Hepatocyte (in vitro differentiated cells): ENCODE results near the gene GNAZ. TPM values are rescaled to one million over a fixed set of nuclear protein-coding genes. Genes with fewer than 3 reads are reported as not detected.

ENCODE experiments used
- DNase-seq: peaks from one replicate; pipeline ENCODE4 v3.0.0-alpha.2; 2016; ENCODE audit warnings: low spot score
- H2AFZ ChIP-seq: fragments of 200-600 bp; sonication (generic); 2 replicates; pipeline ENCODE4 v1.6.0; 2016; ENCODE audit warnings: antibody characterized with exemption, mild to moderate bottlenecking
- H3K27ac ChIP-seq: fragments of 200-600 bp; sonication (generic); 2 replicates; pipeline ENCODE4 v1.5.1; 2016; ENCODE audit warnings: mild to moderate bottlenecking
- H3K27me3 ChIP-seq: fragments of 200-600 bp; sonication (generic); 2 replicates; pipeline ENCODE4 v1.6.1; 2016
- H3K36me3 ChIP-seq: fragments of 200-600 bp; sonication (generic); replicated peaks from 2 replicates; pipeline ENCODE4 v1.5.1; 2016; ENCODE audit warnings: low read depth; ENCODE audit not compliant: insufficient read depth
- H3K4me1 ChIP-seq: fragments of 200-600 bp; sonication (generic); 2 replicates; pipeline ENCODE4 v1.5.1; 2016; ENCODE audit warnings: mild to moderate bottlenecking, moderate library complexity; ENCODE audit not compliant: insufficient read depth
- H3K4me2 ChIP-seq: fragments of 200-600 bp; sonication (generic); 2 replicates; pipeline ENCODE4 v1.6.0; 2016
- H3K4me3 ChIP-seq: fragments of 200-600 bp; sonication (generic); 2 replicates; pipeline ENCODE4 v1.5.1; 2016; ENCODE audit warnings: mild to moderate bottlenecking
- H3K79me2 ChIP-seq: fragments of 200-600 bp; sonication (generic); 2 replicates; pipeline ENCODE4 v1.6.0; 2017; ENCODE audit warnings: mild to moderate bottlenecking
- H3K9me2 ChIP-seq: fragments of 200-600 bp; sonication (generic); replicated peaks from 2 replicates; pipeline ENCODE4 v1.6.0; 2017; ENCODE audit warnings: mild to moderate bottlenecking; ENCODE audit not compliant: insufficient read depth
- H3K9me3 ChIP-seq: fragments of 200-600 bp; sonication (generic); 2 replicates; pipeline ENCODE4 v1.5.1; 2016; ENCODE audit warnings: low read depth, mild to moderate bottlenecking
- H4K20me1 ChIP-seq: fragments of 200-600 bp; sonication (generic); 2 replicates; pipeline ENCODE4 v1.6.0; 2016; ENCODE audit warnings: mild to moderate bottlenecking; ENCODE audit not compliant: insufficient read depth, poor library complexity, severe bottlenecking
- EZH2 ChIP-seq: fragments of 200-600 bp; sonication (generic); IDR thresholded peaks from 2 replicates; pipeline ENCODE4 v1.6.1; 2016; ENCODE audit warnings: antibody characterized with exemption, mild to moderate bottlenecking, borderline replicate concordance
- EZH2phosphoT487 ChIP-seq: fragments of 200-600 bp; sonication (generic); IDR thresholded peaks from one replicate; pipeline ENCODE4 v1.6.1; 2018; ENCODE audit warnings: antibody characterized with exemption, mild to moderate bottlenecking, low read depth, moderate library complexity; ENCODE audit not compliant: unreplicated experiment, severe bottlenecking
- WGBS: methylation state at CpG from one replicate; pipeline ENCODE4 v1.1.6; 2016; ENCODE audit warnings: low lambda C conversion rate; ENCODE audit errors: missing lambda C conversion rate; 5-methylcytosine and 5-hydroxymethylcytosine counted together
- polyA plus RNA-seq: library from polyadenylated mRNA; unstranded; fragments of >200 nt; fragmentation: Nextera tagmentation; extraction: Ambion mirVana; gene quantifications from 2 replicates; pipeline ENCODE4 v1.2.1, GENCODE V29; 2016
- total RNA-seq: library from RNA; depleted of rRNA; stranded (reverse); fragments of >200 nt; gene quantifications from 2 replicates; pipeline ENCODE4 v1.2.3, GENCODE V29; 2014
- TF ChIP-seq, protein P1 (sequence below): fragments of 200-600 bp; sonication (generic); IDR thresholded peaks from 2 replicates; pipeline ENCODE4 v1.5.1; 2016; ENCODE audit warnings: antibody characterized with exemption, mild to moderate bottlenecking; ENCODE audit not compliant: poor library complexity

Gene GNAZ
- total and polyA plus RNA-seq, 2 experiments from 2014 or later, result 3.4 to 4.1 TPM

DNA sequence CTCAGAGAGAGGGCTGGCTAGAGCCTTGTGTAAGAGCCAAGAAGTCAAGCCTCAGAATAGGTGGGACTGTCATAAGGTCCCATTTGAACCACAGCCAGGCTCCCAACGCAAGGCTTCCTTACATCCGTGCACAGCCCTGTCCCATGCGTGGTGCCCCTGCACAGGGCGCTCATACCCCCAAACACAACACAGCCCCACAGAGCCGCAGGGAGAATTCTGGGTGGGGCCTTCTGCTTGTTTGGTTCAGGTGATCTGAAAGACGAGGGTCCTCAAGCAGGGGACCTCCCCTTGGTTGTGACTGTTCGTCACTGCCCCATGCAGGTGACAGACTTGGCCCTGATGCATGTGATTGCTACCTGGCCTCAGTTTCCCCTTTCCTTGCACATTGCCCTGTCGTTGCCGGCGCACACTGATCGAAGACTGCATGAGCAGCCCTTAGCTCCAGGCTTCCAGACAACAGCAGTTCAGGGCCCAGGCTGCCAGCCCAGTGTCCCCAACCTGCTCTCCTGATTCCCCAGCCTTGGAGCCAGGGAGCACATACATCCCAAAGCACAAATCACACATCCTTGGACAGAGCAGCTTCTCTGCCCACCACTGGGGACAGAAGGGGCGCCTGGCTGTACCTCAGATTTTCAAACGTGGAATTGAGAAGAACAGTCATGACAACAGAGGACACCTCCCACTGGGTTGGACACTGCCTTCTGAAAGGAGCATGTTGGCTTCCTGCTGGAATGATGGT is 22.1 kb downstream of the GNAZ start:
- Histone ChIP-seq H3K27me3 (no peaks in the 10 kb centered on the region), H3K79me2 (no peaks in the 10 kb centered on the region), H3K27ac (no peak overlapping the region), H2AFZ (no peak overlapping the region), H3K4me1 (no peaks in the 10 kb centered on the region), H3K4me2 (no peak overlapping the region), H3K9me3 (no peaks in the 10 kb centered on the region), H3K4me3 (no peak overlapping the region), H4K20me1 (no peaks in the 10 kb centered on the region), H3K36me3 (no peaks in the 10 kb centered on the region), H3K9me2 (no peaks in the 10 kb centered on the region)
- WGBS, result 95% methylated on average over 13 of the region's 13 CpGs
- DNase-seq, result no peak
- no peak for TF ChIP-seq EZH2
- no peak for TF ChIP-seq EZH2phosphoT487
- TF ChIP-seq, protein P1, sequence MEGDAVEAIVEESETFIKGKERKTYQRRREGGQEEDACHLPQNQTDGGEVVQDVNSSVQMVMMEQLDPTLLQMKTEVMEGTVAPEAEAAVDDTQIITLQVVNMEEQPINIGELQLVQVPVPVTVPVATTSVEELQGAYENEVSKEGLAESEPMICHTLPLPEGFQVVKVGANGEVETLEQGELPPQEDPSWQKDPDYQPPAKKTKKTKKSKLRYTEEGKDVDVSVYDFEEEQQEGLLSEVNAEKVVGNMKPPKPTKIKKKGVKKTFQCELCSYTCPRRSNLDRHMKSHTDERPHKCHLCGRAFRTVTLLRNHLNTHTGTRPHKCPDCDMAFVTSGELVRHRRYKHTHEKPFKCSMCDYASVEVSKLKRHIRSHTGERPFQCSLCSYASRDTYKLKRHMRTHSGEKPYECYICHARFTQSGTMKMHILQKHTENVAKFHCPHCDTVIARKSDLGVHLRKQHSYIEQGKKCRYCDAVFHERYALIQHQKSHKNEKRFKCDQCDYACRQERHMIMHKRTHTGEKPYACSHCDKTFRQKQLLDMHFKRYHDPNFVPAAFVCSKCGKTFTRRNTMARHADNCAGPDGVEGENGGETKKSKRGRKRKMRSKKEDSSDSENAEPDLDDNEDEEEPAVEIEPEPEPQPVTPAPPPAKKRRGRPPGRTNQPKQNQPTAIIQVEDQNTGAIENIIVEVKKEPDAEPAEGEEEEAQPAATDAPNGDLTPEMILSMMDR, result no peak

- no peak for TF ChIP-seq EZH2
- TF ChIP-seq EZH2phosphoT487, result no peak
- TF ChIP-seq, protein P1, result no peak
- no peaks in the 10 kb centered on the region for H3K36me3 ChIP-seq
- no peak overlapping the region for H3K27ac ChIP-seq
- no peak for DNase-seq
- no peak overlapping the region for H3K4me2 ChIP-seq
- no peaks in the 10 kb centered on the region for H3K27me3 ChIP-seq
- no peaks in the 10 kb centered on the region for H3K9me3 ChIP-seq
- no peak overlapping the region for H2AFZ ChIP-seq
- H3K79me2 ChIP-seq, result no peaks in the 10 kb centered on the region
- H4K20me1 ChIP-seq, result no peaks in the 10 kb centered on the region
- no peak overlapping the region for H3K4me3 ChIP-seq
- 91% methylated on average over 14 of the region's 14 CpGs for WGBS
- no peaks in the 10 kb centered on the region for H3K4me1 ChIP-seq
- H3K9me2 ChIP-seq, result no peaks in the 10 kb centered on the region
Measured at GRCh38 chr22:23093051-23093788, 22.9 kb downstream of the GNAZ start.

GRCh38 chr22:23094260-23094659 is 23.9 kb downstream of the GNAZ start:
- Histone ChIP-seq H3K79me2 (no peaks in the 10 kb centered on the region), H3K27me3 (no peaks in the 10 kb centered on the region), H3K9me3 (no peaks in the 10 kb centered on the region), H3K27ac (no peak overlapping the region), H3K9me2 (no peaks in the 10 kb centered on the region), H3K4me2 (no peak overlapping the region), H3K4me1 (no peaks in the 10 kb centered on the region), H3K36me3 (no peaks in the 10 kb centered on the region), H2AFZ (no peak overlapping the region), H4K20me1 (no peaks in the 10 kb centered on the region), H3K4me3 (no peak overlapping the region)
- 90% methylated on average over 9 of the region's 9 CpGs for WGBS
- DNase-seq, result no peak
- TF ChIP-seq, protein P1, result no peak
- TF ChIP-seq EZH2phosphoT487 (no peak), EZH2 (no peak)
